SU-DHL-6 (cell line): ENCODE data around the gene NXPH4.

Experiments used
- H2AFZ ChIP-seq: fragments of 200-600 bp; sonication (generic); 2 replicates; pipeline ENCODE4 v1.6.1; 2014; ENCODE audit warnings: low read depth, mild to moderate bottlenecking, moderate library complexity, mixed read lengths, antibody characterized with exemption, low read length; ENCODE audit not compliant: severe bottlenecking
- H3F3A ChIP-seq: fragments of 200-600 bp; shearing (Covaris generic); 2 replicates; pipeline ENCODE4 v1.6.0; 2016; ENCODE audit warnings: antibody characterized with exemption, mild to moderate bottlenecking; ENCODE audit not compliant: insufficient read depth
- H3K27ac ChIP-seq: fragments of 200-600 bp; sonication (generic); 2 replicates; pipeline ENCODE4 v1.5.1; 2016; ENCODE audit warnings: low read depth, mild to moderate bottlenecking, low read length, moderate library complexity, mixed read lengths
- H3K27me3 ChIP-seq: fragments of 200-600 bp; sonication (generic), shearing (Covaris generic); 2 replicates; pipeline ENCODE4 v1.6.0; 2014; ENCODE audit warnings: mild to moderate bottlenecking, low read length
- H3K36me3 ChIP-seq: fragments of 200-600 bp; sonication (generic); 2 replicates; pipeline ENCODE4 v1.6.1; 2014; ENCODE audit warnings: mild to moderate bottlenecking, low read length, mixed read lengths
- H3K4me2 ChIP-seq: fragments of 300-600, 200-600 bp; shearing (Covaris generic), sonication (generic); 2 replicates; pipeline ENCODE4 v1.6.0; 2014; ENCODE audit warnings: low read length, low read depth, mild to moderate bottlenecking; ENCODE audit not compliant: poor library complexity, severe bottlenecking
- H3K4me3 ChIP-seq: fragments of 200-600 bp; sonication (generic); 2 replicates; pipeline ENCODE4 v1.5.1; 2014; ENCODE audit warnings: antibody characterized with exemption, low read length, mild to moderate bottlenecking, mixed read lengths; ENCODE audit not compliant: insufficient read depth, poor library complexity, severe bottlenecking
- H3K79me2 ChIP-seq: fragments of 200-600 bp; sonication (generic); 2 replicates; pipeline ENCODE4 v1.6.1; 2014; ENCODE audit warnings: mild to moderate bottlenecking, low read length, moderate library complexity; ENCODE audit not compliant: insufficient read depth
- H3K9ac ChIP-seq: fragments of 200-600 bp; sonication (generic); 2 replicates; pipeline ENCODE4 v1.7.0; 2014; ENCODE audit warnings: mild to moderate bottlenecking, low read length
- H3K9me2 ChIP-seq: fragments of 200-600 bp; sonication (generic); replicated peaks from 2 replicates; pipeline ENCODE4 v1.6.1; 2014; ENCODE audit warnings: low read length; ENCODE audit not compliant: insufficient read depth
- H3K9me3 ChIP-seq: fragments of 200-600 bp; sonication (generic); 2 replicates; pipeline ENCODE4 v1.6.1; 2014; ENCODE audit warnings: low read length, mixed read lengths; ENCODE audit not compliant: insufficient read depth
- H4K20me1 ChIP-seq: fragments of 200-600 bp; sonication (generic); 2 replicates; pipeline ENCODE4 v1.6.1; 2014; ENCODE audit warnings: low read depth, mild to moderate bottlenecking, antibody characterized with exemption, low read length, moderate library complexity, mixed read lengths
- EZH2phosphoT487 ChIP-seq: fragments of 200-600 bp; sonication (generic), shearing (Covaris generic); conservative IDR thresholded peaks from 2 replicates; pipeline ENCODE4 v1.6.1; 2018; ENCODE audit warnings: mild to moderate bottlenecking, antibody characterized with exemption, low read length, moderate library complexity, mixed read lengths
- TF ChIP-seq, protein P1 (sequence below): fragments of 200-600 bp; sonication (generic); IDR thresholded peaks from one replicate; pipeline ENCODE4 v1.5.1; 2017; ENCODE audit warnings: antibody characterized with exemption, mild to moderate bottlenecking, low read length, moderate library complexity; ENCODE audit not compliant: insufficient read depth, poor library complexity, severe bottlenecking

Gene NXPH4

DNA sequence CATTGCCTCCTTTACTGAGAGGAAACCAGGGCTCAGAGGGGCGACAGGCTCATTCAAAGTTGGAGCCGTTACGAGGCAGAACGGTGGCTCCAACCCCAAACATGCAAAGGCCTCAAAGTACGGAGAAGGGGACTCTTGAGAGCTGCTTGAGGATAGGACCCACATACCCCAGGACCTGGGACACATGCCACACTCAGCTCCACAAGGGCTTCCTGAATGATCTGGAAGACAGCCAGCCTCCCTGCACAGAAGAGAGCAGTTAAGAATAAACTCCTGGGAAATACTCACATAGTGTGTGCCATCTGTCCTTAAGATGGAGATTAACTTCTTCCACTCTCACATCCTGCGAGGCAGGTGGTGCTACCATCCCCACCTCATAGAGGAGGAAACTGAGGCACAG, 26.6 kb upstream of the NXPH4 start:
- H3K9ac ChIP-seq = no peak overlapping the region
- H3K9me3 ChIP-seq = no peaks in the 10 kb centered on the region
- no peaks in the 10 kb centered on the region for H3K36me3 ChIP-seq
- no peak overlapping the region for H3K27ac ChIP-seq
- TF ChIP-seq, protein P1, sequence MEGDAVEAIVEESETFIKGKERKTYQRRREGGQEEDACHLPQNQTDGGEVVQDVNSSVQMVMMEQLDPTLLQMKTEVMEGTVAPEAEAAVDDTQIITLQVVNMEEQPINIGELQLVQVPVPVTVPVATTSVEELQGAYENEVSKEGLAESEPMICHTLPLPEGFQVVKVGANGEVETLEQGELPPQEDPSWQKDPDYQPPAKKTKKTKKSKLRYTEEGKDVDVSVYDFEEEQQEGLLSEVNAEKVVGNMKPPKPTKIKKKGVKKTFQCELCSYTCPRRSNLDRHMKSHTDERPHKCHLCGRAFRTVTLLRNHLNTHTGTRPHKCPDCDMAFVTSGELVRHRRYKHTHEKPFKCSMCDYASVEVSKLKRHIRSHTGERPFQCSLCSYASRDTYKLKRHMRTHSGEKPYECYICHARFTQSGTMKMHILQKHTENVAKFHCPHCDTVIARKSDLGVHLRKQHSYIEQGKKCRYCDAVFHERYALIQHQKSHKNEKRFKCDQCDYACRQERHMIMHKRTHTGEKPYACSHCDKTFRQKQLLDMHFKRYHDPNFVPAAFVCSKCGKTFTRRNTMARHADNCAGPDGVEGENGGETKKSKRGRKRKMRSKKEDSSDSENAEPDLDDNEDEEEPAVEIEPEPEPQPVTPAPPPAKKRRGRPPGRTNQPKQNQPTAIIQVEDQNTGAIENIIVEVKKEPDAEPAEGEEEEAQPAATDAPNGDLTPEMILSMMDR = no peak
- TF ChIP-seq EZH2phosphoT487 = no peak
- no peaks in the 10 kb centered on the region; the same call in 1 of the 2 replicates for H3K27me3 ChIP-seq
- no peak overlapping the region for H2AFZ ChIP-seq
- H3K4me3 ChIP-seq = no peak overlapping the region
- no peak overlapping the region for H3K4me2 ChIP-seq
- H3F3A ChIP-seq = no peaks in the 10 kb centered on the region
- no peaks in the 10 kb centered on the region for H3K9me2 ChIP-seq
- H4K20me1 ChIP-seq = no peaks in the 10 kb centered on the region
- H3K79me2 ChIP-seq = no peaks in the 10 kb centered on the region

DNA sequence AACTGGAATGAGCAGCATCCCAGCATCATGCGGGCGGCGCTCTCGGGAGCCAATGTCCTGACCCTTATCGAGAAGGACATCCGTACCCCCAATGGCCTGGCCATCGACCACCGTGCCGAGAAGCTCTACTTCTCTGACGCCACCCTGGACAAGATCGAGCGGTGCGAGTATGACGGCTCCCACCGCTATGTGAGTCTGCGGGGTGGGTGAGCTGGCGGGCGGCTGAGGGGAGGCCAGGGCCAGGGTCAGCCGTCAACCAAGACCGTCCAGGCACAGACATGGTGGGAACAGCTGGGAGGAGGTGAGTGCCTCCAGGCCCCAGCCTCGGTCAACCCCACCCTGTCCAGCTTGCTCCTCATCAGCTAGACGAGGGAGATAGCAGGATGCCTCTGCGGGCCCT, 25.8 kb upstream of the NXPH4 start:
- Histone ChIP-seq H3K9me3 (no peaks in the 10 kb centered on the region), H2AFZ (no peak overlapping the region), H4K20me1 (no peaks in the 10 kb centered on the region), H3K9ac (no peak overlapping the region), H3K4me2 (no peak overlapping the region), H3F3A (no peaks in the 10 kb centered on the region), H3K27ac (no peak overlapping the region), H3K9me2 (no peaks in the 10 kb centered on the region), H3K4me3 (no peak overlapping the region), H3K36me3 (no peaks in the 10 kb centered on the region), H3K27me3 (no peaks in the 10 kb centered on the region; the same call in 1 of the 2 replicates), H3K79me2 (no peaks in the 10 kb centered on the region)
- no peak for TF ChIP-seq EZH2phosphoT487
- TF ChIP-seq, protein P1 = no peak

DNA sequence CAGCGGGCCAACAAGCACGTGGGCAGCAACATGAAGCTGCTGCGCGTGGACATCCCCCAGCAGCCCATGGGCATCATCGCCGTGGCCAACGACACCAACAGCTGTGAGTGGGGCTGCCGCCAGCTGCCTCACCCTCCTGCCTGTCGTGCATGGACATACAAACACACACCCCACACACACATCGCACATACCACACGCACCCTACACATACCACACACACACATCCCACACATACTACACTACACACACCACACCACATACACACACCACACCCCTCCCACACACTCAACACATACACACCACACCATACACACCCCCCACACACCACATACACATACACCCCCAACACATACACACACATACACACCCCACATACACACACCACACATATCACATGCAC, 25.2 kb upstream of the NXPH4 start:
- no peak overlapping the region for H3K9ac ChIP-seq

More for the DNA sequence above, 25.2 kb upstream of the NXPH4 start:
- H3K36me3 ChIP-seq = no peaks in the 10 kb centered on the region
- H3K4me3 ChIP-seq = no peak overlapping the region
- H3K9me2 ChIP-seq = no peaks in the 10 kb centered on the region
- H2AFZ ChIP-seq = no peak overlapping the region
- no peak for TF ChIP-seq EZH2phosphoT487
- TF ChIP-seq, protein P1 = no peak
- no peaks in the 10 kb centered on the region; the same call in 1 of the 2 replicates for H3K27me3 ChIP-seq
- no peak overlapping the region for H3K27ac ChIP-seq
- H3F3A ChIP-seq = no peaks in the 10 kb centered on the region
- H3K79me2 ChIP-seq = no peaks in the 10 kb centered on the region
- H3K4me2 ChIP-seq = no peak overlapping the region
- no peaks in the 10 kb centered on the region for H4K20me1 ChIP-seq
- H3K9me3 ChIP-seq = no peaks in the 10 kb centered on the region
